Upper lobe of left lung (tissue), 4 donors: ENCODE results near the gene TNFAIP2.

Source experiments
- EP300 ChIP-seq, 4 donors: sonication (generic); formaldehyde crosslinking; IDR thresholded peaks; one replicate each; pipeline ENCODE4 v1.5.1; 2017; ENCODE audit warnings: antibody characterized with exemption in 4 of 4, control low read depth in 2 of 4
- POLR2A ChIP-seq, 4 donors: fragments of 450-650 bp; IDR thresholded peaks; one replicate each; pipeline ENCODE4 v1.5.1; 2016 to 2017; ENCODE audit warnings: antibody characterized with exemption in 4 of 4, mild to moderate bottlenecking in 2 of 4
- POLR2AphosphoS5 ChIP-seq, 2 donors: sonication (generic); formaldehyde crosslinking; IDR thresholded peaks; one replicate each; pipeline ENCODE4 v1.5.1; 2017; ENCODE audit warnings: antibody characterized with exemption in 2 of 2
- TF ChIP-seq, protein P1 (sequence below), 6 experiments: fragments of 450-650 bp in 4 of 6; fragments of 200-600 bp in 2 of 6; sonication (generic) in 2 of 6; IDR thresholded peaks; one replicate each; pipeline ENCODE4 v1.5.1; 2016 to 2019; ENCODE audit warnings: antibody characterized with exemption in 6 of 6

DNA sequence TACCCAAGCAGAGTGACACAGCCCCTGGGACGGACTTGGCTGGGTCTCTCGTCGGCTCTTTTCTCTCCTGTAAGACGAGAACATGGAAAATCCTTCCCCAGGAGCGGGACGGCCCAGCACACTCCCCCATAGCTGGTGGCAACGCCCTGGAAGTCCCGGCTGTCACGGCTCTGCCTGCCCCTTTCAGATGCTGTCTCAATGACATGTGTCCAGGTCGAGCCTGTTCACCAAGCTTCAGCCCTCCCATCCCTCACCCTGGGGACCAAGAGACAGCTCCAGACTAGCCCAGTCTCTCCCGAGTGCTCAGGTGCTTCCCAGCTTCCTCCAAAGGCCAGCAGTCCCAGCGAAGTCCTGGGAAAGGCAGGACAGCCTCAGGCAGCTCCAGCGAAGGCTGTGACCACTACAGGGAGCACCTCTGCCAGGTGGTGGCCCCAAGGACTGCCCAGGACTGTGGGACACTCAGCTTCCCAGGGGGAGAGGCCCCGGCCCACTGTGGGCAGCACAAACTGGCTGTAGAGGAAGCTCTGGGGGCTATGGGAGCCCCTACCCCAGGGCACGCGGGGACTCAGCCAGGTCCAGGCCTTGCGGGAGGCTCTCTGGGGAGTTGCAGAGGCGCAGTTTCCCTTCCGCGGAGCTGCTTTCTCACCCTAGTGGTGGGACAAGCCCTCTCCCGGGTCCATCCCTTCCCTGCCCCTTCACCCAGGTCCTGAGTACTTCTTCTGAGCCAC is 33.6 kb downstream of the TNFAIP2 start:
- TF ChIP-seq, protein P1, sequence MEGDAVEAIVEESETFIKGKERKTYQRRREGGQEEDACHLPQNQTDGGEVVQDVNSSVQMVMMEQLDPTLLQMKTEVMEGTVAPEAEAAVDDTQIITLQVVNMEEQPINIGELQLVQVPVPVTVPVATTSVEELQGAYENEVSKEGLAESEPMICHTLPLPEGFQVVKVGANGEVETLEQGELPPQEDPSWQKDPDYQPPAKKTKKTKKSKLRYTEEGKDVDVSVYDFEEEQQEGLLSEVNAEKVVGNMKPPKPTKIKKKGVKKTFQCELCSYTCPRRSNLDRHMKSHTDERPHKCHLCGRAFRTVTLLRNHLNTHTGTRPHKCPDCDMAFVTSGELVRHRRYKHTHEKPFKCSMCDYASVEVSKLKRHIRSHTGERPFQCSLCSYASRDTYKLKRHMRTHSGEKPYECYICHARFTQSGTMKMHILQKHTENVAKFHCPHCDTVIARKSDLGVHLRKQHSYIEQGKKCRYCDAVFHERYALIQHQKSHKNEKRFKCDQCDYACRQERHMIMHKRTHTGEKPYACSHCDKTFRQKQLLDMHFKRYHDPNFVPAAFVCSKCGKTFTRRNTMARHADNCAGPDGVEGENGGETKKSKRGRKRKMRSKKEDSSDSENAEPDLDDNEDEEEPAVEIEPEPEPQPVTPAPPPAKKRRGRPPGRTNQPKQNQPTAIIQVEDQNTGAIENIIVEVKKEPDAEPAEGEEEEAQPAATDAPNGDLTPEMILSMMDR (IDR thresholded peaks at IDR 0.05): no peak
- no peak for TF ChIP-seq POLR2AphosphoS5 (IDR thresholded peaks at IDR 0.05)
- TF ChIP-seq EP300 (IDR thresholded peaks at IDR 0.05): no peak
- no peak for TF ChIP-seq POLR2A (IDR thresholded peaks at IDR 0.05)
